ENCODE data around the gene PPM1J.

PPM1J gene

DNA sequence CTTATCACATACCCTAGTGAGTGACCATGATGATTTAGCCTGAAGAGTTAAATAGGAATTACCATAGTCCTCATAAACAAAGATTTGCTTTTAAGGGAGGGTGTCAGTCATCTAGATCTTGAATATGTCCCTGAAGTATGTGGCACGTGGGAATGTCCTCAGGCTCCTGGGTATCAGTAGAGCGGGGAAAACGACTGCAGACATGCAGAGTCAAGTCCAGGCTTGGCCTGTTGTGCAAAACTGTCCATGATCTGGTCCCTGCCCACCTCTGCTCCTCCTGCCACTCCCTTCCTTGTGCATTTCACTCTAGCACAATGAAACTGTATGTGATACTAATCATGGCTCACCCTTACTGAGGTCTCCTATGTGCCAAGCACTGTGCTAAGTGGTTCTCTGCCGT is 27.8 kb downstream of the PPM1J start:
- TF ChIP-seq, protein P1, sequence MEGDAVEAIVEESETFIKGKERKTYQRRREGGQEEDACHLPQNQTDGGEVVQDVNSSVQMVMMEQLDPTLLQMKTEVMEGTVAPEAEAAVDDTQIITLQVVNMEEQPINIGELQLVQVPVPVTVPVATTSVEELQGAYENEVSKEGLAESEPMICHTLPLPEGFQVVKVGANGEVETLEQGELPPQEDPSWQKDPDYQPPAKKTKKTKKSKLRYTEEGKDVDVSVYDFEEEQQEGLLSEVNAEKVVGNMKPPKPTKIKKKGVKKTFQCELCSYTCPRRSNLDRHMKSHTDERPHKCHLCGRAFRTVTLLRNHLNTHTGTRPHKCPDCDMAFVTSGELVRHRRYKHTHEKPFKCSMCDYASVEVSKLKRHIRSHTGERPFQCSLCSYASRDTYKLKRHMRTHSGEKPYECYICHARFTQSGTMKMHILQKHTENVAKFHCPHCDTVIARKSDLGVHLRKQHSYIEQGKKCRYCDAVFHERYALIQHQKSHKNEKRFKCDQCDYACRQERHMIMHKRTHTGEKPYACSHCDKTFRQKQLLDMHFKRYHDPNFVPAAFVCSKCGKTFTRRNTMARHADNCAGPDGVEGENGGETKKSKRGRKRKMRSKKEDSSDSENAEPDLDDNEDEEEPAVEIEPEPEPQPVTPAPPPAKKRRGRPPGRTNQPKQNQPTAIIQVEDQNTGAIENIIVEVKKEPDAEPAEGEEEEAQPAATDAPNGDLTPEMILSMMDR (IDR thresholded peaks at IDR 0.05; ENCODE audit: control insufficient read depth, insufficient read depth, low read depth, low read length, missing control alignments) = no peak
- no peak for DNase-seq (ENCODE audit: low read depth)
- H3K4me3 ChIP-seq (ENCODE audit: control insufficient read depth, low read depth, low read length) = no peak overlapping the region

DNA sequence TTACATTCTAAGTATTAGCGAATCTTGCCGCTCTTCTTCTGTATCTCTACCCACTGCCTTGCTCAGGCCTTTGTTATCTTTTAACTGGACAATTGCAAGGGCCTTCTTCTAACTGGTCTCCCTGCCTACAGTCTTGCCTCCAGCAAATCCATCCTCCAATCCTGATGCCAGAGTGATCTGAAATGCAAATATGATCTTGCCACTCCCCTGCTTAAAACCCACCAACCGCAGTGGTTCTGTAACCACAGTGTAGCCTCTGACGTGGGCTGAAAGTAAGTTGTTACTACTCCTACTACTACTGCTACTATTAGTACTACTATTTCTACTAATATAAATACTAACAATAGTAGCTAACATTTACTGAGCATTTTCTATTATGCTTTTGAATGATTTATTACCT is 28.3 kb downstream of the PPM1J start:
- H3K4me3 ChIP-seq (ENCODE audit: control insufficient read depth, low read depth, low read length) = no peak overlapping the region
- TF ChIP-seq, protein P1 (IDR thresholded peaks at IDR 0.05; ENCODE audit: control insufficient read depth, insufficient read depth, low read depth, low read length, missing control alignments) = no peak
- no peak for DNase-seq (ENCODE audit: low read depth)

DNA sequence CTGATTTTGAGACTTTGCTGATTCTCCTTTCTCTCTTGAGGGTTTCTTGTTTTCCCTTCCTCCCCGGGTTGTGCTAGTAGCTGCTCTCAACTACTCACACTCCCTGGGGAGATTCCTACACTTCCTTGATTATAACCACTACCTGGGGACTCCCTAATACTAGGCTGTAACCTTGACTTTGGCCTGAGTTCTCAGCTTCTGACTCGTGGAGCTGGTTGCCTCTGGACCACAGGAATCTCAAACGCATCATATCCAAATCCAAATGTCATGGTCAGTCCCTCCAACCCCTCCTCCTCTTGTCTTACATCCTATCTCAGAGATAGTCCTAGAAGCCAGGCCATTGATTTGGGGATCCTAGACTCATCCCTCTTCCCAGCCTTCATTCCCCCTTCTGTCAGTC is 28.7 kb downstream of the PPM1J start:
- TF ChIP-seq, protein P1 (IDR thresholded peaks at IDR 0.05; ENCODE audit: control insufficient read depth, insufficient read depth, low read depth, low read length, missing control alignments) = no peak
- H3K4me3 ChIP-seq (ENCODE audit: control insufficient read depth, low read depth, low read length) = no peak overlapping the region
- no peak for DNase-seq (ENCODE audit: low read depth)

DNA sequence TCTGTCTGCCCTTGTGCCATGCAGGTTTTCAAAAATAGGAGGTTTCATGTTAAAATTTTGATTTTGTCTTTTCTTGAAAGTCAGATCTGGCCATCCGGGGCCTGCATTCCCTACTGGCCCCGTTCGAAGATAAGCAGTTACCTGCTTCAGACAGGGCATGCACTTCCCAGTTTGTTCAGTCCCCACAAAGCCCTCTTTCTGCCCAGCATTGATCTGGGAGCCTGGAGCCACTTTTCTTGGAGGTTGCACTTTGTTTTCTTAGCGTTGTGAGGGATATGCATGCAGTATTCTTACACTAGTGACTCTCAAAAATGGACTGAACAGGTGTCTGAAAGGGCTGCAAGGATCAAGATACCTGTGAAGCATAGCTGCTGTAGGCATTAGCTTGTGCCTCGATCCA is 29.2 kb downstream of the PPM1J start:
- no peak for DNase-seq (ENCODE audit: low read depth)
- no peak overlapping the region for H3K4me3 ChIP-seq (ENCODE audit: control insufficient read depth, low read depth, low read length)
- TF ChIP-seq, protein P1 (IDR thresholded peaks at IDR 0.05; ENCODE audit: control insufficient read depth, insufficient read depth, low read depth, low read length, missing control alignments) = no peak

DNA sequence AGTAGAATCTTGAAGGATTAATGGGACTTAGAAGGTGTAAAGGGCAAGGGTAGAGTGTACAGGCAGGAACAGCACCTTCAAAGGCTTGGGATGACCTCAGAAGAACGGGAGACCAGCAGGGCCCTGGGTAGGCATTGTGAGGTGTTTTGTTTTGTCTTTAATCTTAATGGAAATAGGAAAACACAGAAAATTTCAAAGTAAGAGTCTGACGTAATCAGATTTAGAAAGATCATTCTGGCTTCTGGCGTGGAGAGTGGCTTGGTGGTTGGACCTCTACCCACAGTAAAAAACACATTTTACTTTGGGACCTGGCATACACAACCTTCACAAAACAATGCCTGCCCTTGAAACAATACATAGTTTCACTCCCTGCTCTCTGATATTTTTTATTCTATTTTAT is 36.5 kb downstream of the PPM1J start:
- TF ChIP-seq, protein P1 (IDR thresholded peaks at IDR 0.05; ENCODE audit: control insufficient read depth, insufficient read depth, low read depth, low read length, missing control alignments) = no peak
- DNase-seq (ENCODE audit: low read depth) = no peak
- no peak overlapping the region for H3K4me3 ChIP-seq (ENCODE audit: control insufficient read depth, low read depth, low read length)

DNA sequence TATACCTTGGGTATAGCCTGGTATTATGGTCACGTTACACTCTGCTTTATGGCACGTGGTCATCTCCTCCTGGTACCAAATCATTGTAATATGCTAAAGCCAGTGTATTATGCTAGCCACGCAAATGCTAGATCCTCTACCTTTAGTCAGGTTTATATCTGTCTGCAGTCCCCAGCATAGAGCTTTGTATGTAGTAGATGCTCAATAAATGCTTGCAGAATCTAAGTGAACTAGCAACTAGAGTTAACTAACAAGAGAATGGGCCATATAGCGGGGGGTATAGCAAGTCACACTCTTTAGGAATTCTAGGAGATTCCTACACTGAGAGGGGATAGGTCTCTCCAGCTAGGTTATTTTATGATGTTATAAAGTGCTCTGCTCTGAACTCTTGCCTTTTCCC is 37.6 kb downstream of the PPM1J start:
- TF ChIP-seq, protein P1 (IDR thresholded peaks at IDR 0.05; ENCODE audit: control insufficient read depth, insufficient read depth, low read depth, low read length, missing control alignments) = no peak
- DNase-seq (ENCODE audit: low read depth) = no peak

DNA sequence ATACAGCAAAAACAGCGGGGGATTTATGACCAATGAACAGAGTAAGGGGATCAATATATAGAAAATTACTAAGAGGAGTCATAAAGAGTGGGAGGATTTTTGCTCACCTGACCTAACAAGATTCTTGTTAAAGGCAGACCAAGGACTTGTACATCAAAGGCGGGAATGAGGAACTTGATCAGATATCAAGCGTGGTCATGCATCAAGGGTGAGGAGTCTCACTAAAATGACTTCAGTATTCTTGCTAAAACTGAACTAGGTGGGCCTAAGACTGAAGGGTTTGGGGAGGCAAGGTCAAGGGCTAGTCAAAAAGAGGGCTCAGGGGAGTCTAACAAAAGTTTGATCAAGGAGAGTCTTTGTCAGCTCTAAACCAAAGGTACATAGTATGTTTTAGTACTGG is 38.6 kb downstream of the PPM1J start:
- DNase-seq (ENCODE audit: low read depth) = no peak
- TF ChIP-seq, protein P1 (IDR thresholded peaks at IDR 0.05; ENCODE audit: control insufficient read depth, insufficient read depth, low read depth, low read length, missing control alignments) = no peak
- H3K4me3 ChIP-seq (ENCODE audit: control insufficient read depth, low read depth, low read length) = no peak overlapping the region

More for the DNA sequence above, 37.6 kb downstream of the PPM1J start:
- H3K4me3 ChIP-seq (ENCODE audit: control insufficient read depth, low read depth, low read length) = no peak overlapping the region
